WTC11 (cell line): ENCODE data around the gene GNLY. TPM values are rescaled to one million over a fixed set of nuclear protein-coding genes. Genes with fewer than 3 reads are reported as not detected.

ENCODE experiments used
- ATAC-seq: fragments of 200-7000 bp; cut with Tn5 transposase; 2 replicates; pipeline ENCODE4 v1.10.0; 2021; ENCODE audit warnings: mild to moderate bottlenecking, moderate library complexity
- CTCF ChIA-PET: fragments of 300-600 bp; sonication (Branson Sonifier 250); formaldehyde crosslinking; loops from one replicate; lab custom pipeline; 2021; ENCODE audit warnings: antibody characterized with exemption; lab: Charles Lee
- POLR2A ChIA-PET: fragments of 350-600 bp; sonication (Branson Sonifier 250); formaldehyde crosslinking; loops from one replicate; lab custom pipeline; 2021; ENCODE audit warnings: antibody characterized with exemption; lab: Charles Lee
- DNase-seq: peaks from one replicate; pipeline ENCODE4 v3.0.0; 2021; ENCODE audit warnings: low spot score
- H3K27ac Mint-ChIP-seq: 2 replicates; pipeline ENCODE4 v1.8.0; 2021; ENCODE audit warnings: mixed read lengths
- H3K27me3 Mint-ChIP-seq: 2 replicates; pipeline ENCODE4 v1.8.0; 2021; ENCODE audit warnings: low read depth, mild to moderate bottlenecking, moderate library complexity, mixed read lengths
- H3K36me3 Mint-ChIP-seq: 2 replicates; pipeline ENCODE4 v1.8.0; 2021; ENCODE audit warnings: mixed read lengths
- H3K4me1 Mint-ChIP-seq: 2 replicates; pipeline ENCODE4 v1.8.0; 2022; ENCODE audit warnings: mixed read lengths
- H3K4me3 Mint-ChIP-seq: 2 replicates; pipeline ENCODE4 v1.8.0; 2021; ENCODE audit warnings: mild to moderate bottlenecking, moderate library complexity, mixed read lengths
- H3K9me3 Mint-ChIP-seq: 2 replicates; pipeline ENCODE4 v1.8.0; 2021; ENCODE audit warnings: mixed read lengths
- ATF2 ChIP-seq: sonication (generic); formaldehyde crosslinking; IDR thresholded peaks from 2 replicates; pipeline ENCODE4 v1.8.1; 2022; ENCODE audit warnings: low read depth, missing genetic modification reagents, borderline replicate concordance
- CBFB ChIP-seq: sonication (generic); formaldehyde crosslinking; IDR thresholded peaks from 2 replicates; pipeline ENCODE4 v1.8.1; 2022; ENCODE audit warnings: mild to moderate bottlenecking, low read depth, missing genetic modification reagents
- CDX4 ChIP-seq: fragments of 250-450 bp; sonication (Bioruptor Pico); IDR thresholded peaks from 2 replicates; pipeline ENCODE4 v1.9.0; 2021; ENCODE audit warnings: moderate library complexity, mild to moderate bottlenecking, inconsistent platforms, borderline replicate concordance
- CREM ChIP-seq: sonication (generic); formaldehyde crosslinking; IDR thresholded peaks from 2 replicates; pipeline ENCODE4 v1.8.1; 2022; ENCODE audit warnings: mild to moderate bottlenecking, missing genetic modification reagents, moderate library complexity
- ERG ChIP-seq: fragments of 250-450 bp; sonication (Bioruptor Pico); IDR thresholded peaks from 2 replicates; pipeline ENCODE4 v1.8.0; 2021; ENCODE audit warnings: mild to moderate bottlenecking
- FOXK1 ChIP-seq: sonication (generic); formaldehyde crosslinking; IDR thresholded peaks from 2 replicates; pipeline ENCODE4 v1.8.0; 2022; ENCODE audit warnings: mild to moderate bottlenecking, moderate library complexity, missing genetic modification reagents
- JAZF1 ChIP-seq: fragments of 250-450 bp; sonication (Bioruptor Pico); IDR thresholded peaks from 2 replicates; pipeline ENCODE4 v1.9.0; 2021; ENCODE audit warnings: moderate library complexity, mild to moderate bottlenecking, inconsistent platforms
- JUN ChIP-seq: sonication (generic); formaldehyde crosslinking; IDR thresholded peaks from 2 replicates; pipeline ENCODE4 v1.8.0; 2023; ENCODE audit warnings: mild to moderate bottlenecking, missing genetic modification reagents
- NR2C2 ChIP-seq: sonication (generic); formaldehyde crosslinking; IDR thresholded peaks from 2 replicates; pipeline ENCODE4 v1.8.0; 2022; ENCODE audit warnings: mild to moderate bottlenecking, missing genetic modification reagents
- SMAD4 ChIP-seq: sonication (generic); formaldehyde crosslinking; IDR thresholded peaks from 2 replicates; pipeline ENCODE4 v1.8.0; 2022; ENCODE audit warnings: mild to moderate bottlenecking, missing genetic modification reagents
- USF2 ChIP-seq: sonication (generic); formaldehyde crosslinking; IDR thresholded peaks from 2 replicates; pipeline ENCODE4 v1.8.1; 2023; ENCODE audit warnings: mild to moderate bottlenecking, missing genetic modification reagents, moderate library complexity
- ZNF121 ChIP-seq: sonication (generic); formaldehyde crosslinking; IDR thresholded peaks from 2 replicates; pipeline ENCODE4 v1.8.0; 2023; ENCODE audit warnings: missing genetic modification reagents
- ZNF219 ChIP-seq: sonication (generic); formaldehyde crosslinking; IDR thresholded peaks from 2 replicates; pipeline ENCODE4 v1.8.0; 2023; ENCODE audit warnings: missing genetic modification reagents, mild to moderate bottlenecking, borderline replicate concordance
- ZNF425 ChIP-seq: fragments of 250-450 bp; sonication (Bioruptor Pico); conservative IDR thresholded peaks from 2 replicates; pipeline ENCODE4 v1.9.0; 2021; ENCODE audit warnings: mild to moderate bottlenecking
- total RNA-seq: library from RNA; stranded (reverse); gene quantifications from 3 replicates; pipeline ENCODE4 v1.2.3, GENCODE V29; 2021
- TF ChIP-seq, protein P1 (sequence below): sonication (generic); formaldehyde crosslinking; IDR thresholded peaks from 2 replicates; pipeline ENCODE4 v1.8.1; 2022; ENCODE audit warnings: missing genetic modification reagents, borderline replicate concordance
- TF ChIP-seq, protein P2 (sequence below): sonication (generic); formaldehyde crosslinking; IDR thresholded peaks from 2 replicates; pipeline ENCODE4 v1.8.0; 2023; ENCODE audit warnings: missing genetic modification reagents, mild to moderate bottlenecking, borderline replicate concordance

Gene GNLY
- total RNA-seq, 1 experiment from 2014 or later = not detected

DNA sequence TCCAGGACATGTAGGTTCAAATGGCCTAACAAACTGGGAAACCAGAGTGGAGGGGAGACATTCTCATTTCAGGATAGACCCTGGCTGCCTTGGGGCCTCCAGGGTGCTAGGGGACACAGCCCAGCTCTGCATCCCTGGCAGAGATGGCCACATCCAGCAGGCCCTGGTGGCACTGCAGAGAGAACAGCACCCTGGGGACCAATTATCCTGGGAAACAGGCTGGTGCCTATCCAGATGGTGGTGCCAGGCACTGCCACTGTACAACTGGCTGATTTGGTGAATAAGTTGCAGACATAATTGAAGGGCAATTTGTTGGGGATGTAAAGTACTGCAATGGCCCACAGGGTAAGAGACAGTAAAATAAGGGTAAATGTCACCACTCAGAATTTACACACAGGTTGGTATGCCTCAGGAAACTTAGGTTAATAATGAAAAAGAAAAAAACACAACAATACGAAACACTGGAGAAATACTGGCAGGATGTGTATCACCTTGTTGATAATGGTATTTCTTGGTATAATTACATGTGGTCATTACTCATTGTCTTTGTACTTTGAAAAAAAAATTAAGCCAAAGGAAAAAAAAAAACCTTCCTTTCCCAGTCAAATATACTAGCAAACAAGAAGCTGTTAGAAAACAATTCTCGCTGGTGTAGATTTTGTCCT, 13.3 kb upstream of the GNLY start:
- ATAC-seq (no peak), DNase-seq (no peak)
- TF ChIP-seq ERG (CRISPR knock-in tag) (no peak), FOXK1 (CRISPR knock-in tag) (no peak), CBFB (CRISPR knock-in tag) (no peak), JUN (CRISPR knock-in tag) (no peak), ZNF425 (CRISPR knock-in tag) (no peak), CDX4 (CRISPR knock-in tag) (no peak), NR2C2 (CRISPR knock-in tag) (no peak), SMAD4 (CRISPR knock-in tag) (no peak), USF2 (no peak), ATF2 (no peak), ZNF219 (CRISPR knock-in tag) (no peak), JAZF1 (CRISPR knock-in tag) (no peak), CREM (CRISPR knock-in tag) (no peak), ZNF121 (CRISPR knock-in tag) (no peak)
- TF ChIP-seq, protein P1, sequence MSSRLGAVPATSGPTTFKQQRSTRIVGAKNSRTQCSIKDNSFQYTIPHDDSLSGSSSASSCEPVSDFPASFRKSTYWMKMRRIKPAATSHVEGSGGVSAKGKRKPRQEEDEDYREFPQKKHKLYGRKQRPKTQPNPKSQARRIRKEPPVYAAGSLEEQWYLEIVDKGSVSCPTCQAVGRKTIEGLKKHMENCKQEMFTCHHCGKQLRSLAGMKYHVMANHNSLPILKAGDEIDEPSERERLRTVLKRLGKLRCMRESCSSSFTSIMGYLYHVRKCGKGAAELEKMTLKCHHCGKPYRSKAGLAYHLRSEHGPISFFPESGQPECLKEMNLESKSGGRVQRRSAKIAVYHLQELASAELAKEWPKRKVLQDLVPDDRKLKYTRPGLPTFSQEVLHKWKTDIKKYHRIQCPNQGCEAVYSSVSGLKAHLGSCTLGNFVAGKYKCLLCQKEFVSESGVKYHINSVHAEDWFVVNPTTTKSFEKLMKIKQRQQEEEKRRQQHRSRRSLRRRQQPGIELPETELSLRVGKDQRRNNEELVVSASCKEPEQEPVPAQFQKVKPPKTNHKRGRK (CRISPR knock-in tag) = no peak
- TF ChIP-seq, protein P2, sequence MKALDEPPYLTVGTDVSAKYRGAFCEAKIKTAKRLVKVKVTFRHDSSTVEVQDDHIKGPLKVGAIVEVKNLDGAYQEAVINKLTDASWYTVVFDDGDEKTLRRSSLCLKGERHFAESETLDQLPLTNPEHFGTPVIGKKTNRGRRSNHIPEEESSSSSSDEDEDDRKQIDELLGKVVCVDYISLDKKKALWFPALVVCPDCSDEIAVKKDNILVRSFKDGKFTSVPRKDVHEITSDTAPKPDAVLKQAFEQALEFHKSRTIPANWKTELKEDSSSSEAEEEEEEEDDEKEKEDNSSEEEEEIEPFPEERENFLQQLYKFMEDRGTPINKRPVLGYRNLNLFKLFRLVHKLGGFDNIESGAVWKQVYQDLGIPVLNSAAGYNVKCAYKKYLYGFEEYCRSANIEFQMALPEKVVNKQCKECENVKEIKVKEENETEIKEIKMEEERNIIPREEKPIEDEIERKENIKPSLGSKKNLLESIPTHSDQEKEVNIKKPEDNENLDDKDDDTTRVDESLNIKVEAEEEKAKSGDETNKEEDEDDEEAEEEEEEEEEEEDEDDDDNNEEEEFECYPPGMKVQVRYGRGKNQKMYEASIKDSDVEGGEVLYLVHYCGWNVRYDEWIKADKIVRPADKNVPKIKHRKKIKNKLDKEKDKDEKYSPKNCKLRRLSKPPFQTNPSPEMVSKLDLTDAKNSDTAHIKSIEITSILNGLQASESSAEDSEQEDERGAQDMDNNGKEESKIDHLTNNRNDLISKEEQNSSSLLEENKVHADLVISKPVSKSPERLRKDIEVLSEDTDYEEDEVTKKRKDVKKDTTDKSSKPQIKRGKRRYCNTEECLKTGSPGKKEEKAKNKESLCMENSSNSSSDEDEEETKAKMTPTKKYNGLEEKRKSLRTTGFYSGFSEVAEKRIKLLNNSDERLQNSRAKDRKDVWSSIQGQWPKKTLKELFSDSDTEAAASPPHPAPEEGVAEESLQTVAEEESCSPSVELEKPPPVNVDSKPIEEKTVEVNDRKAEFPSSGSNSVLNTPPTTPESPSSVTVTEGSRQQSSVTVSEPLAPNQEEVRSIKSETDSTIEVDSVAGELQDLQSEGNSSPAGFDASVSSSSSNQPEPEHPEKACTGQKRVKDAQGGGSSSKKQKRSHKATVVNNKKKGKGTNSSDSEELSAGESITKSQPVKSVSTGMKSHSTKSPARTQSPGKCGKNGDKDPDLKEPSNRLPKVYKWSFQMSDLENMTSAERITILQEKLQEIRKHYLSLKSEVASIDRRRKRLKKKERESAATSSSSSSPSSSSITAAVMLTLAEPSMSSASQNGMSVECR (CRISPR knock-in tag) = no peak
- peaks cover 12% of the 10 kb centered on the region for H3K4me1 Mint-ChIP-seq
- peaks cover 5% of the 10 kb centered on the region for H3K27me3 Mint-ChIP-seq
- ChIA-PET POLR2A (interaction anchor here (0.6 kb wide), 1 partner anchor 362 kb away, joined by 9 read pairs; no protein-coding TSS in a partner anchor), CTCF (interaction anchor here (1.3 to 4.3 kb wide), 3 partner anchors 14 to 48 kb away, joined by 3 to 42 read pairs (median 16); partner anchors contain the start of gene GNLY)
- H3K36me3 Mint-ChIP-seq = no peaks in the 10 kb centered on the region
- H3K9me3 Mint-ChIP-seq = no peaks in the 10 kb centered on the region
- no peak overlapping the region for H3K4me3 Mint-ChIP-seq
- H3K27ac Mint-ChIP-seq = no peak overlapping the region
